GM19438 (cell line): ENCODE measurements around the gene SRA1.
"Not testable (repeated sequence)": the region's sequence is repeated elsewhere in the genome, so short reads cannot be mapped to it uniquely, and the experiment has no call there.

ENCODE experiments used
- ATAC-seq: cut with Tn5 transposase; IDR thresholded peaks from one replicate; pipeline ENCODE4 v1.9.1; 2021; ENCODE audit warnings: low read depth; ENCODE audit not compliant: unreplicated experiment

SRA1 gene

GRCh38 chr5:140557136-140557805 is at the start of gene SRA1:
TSS of gene SRA1 (minus strand) at chr5:140557473. CDS start at chr5:140557452, 21 bp downstream.
- peak; percentile 96 for ATAC-seq

- no peak for ATAC-seq
Observed at GRCh38 chr5:140607031-140607430, 49.8 kb upstream of the SRA1 start.

- ATAC-seq = no peak
Observed at GRCh38 chr5:140605879-140606278, 48.6 kb upstream of the SRA1 start.

- ATAC-seq = no peak
Observed at GRCh38 chr5:140603734-140604133, 46.5 kb upstream of the SRA1 start.

GRCh38 chr5:140603446-140603698 is 46.1 kb upstream of the SRA1 start:
- not testable (repeated sequence) for ATAC-seq

- ATAC-seq = no peak
Observed at GRCh38 chr5:140602147-140602546, 44.9 kb upstream of the SRA1 start.

GRCh38 chr5:140600096-140600495 is 42.8 kb upstream of the SRA1 start:
- ATAC-seq = no peak

- ATAC-seq = no peak
Observed at GRCh38 chr5:140598836-140599235, 41.6 kb upstream of the SRA1 start.

GRCh38 chr5:140596321-140596741 is 39.1 kb upstream of the SRA1 start:
- no peak for ATAC-seq

- ATAC-seq = no peak
Observed at GRCh38 chr5:140595538-140596300, 38.4 kb upstream of the SRA1 start.

GRCh38 chr5:140594169-140594568 is 36.9 kb upstream of the SRA1 start:
- ATAC-seq = no peak

GRCh38 chr5:140593070-140593469 is 35.8 kb upstream of the SRA1 start:
- not testable (repeated sequence) for ATAC-seq

GRCh38 chr5:140591747-140592372 is 34.6 kb upstream of the SRA1 start:
- no peak for ATAC-seq

- no peak for ATAC-seq
Observed at GRCh38 chr5:140590861-140591260, 33.6 kb upstream of the SRA1 start.

GRCh38 chr5:140588311-140589070 is 31.2 kb upstream of the SRA1 start:
- no peak for ATAC-seq

- ATAC-seq = no peak
Observed at GRCh38 chr5:140587495-140587894, 30.2 kb upstream of the SRA1 start.

GRCh38 chr5:140579188-140579747 is 22.0 kb upstream of the SRA1 start:
- not testable (repeated sequence) for ATAC-seq

GRCh38 chr5:140576776-140577201 is 19.5 kb upstream of the SRA1 start:
- ATAC-seq = no peak

GRCh38 chr5:140575309-140575708 is 18.0 kb upstream of the SRA1 start:
- ATAC-seq = no peak

- ATAC-seq = no peak
Observed at GRCh38 chr5:140574165-140574564, 16.9 kb upstream of the SRA1 start.

GRCh38 chr5:140573683-140574082 is 16.4 kb upstream of the SRA1 start:
- ATAC-seq = no peak
